Measurements from ENCODE around the gene MRPS10. TPM values are rescaled to one million over a fixed set of nuclear protein-coding genes. Genes with fewer than 3 reads are reported as not detected.

Gene MRPS10
- total RNA-seq, 1 donor from 2014 or later = 5.4 TPM

- H3K4me1 ChIP-seq = no peaks in the 10 kb centered on the region
- TF ChIP-seq CTCF (IDR thresholded peaks at IDR 0.05) = no peak
- H3K9me3 ChIP-seq = no peaks in the 10 kb centered on the region
- no peak overlapping the region for H3K4me3 ChIP-seq
- DNase-seq (ENCODE audit: low spot score in 2 of 2) = no peak
- peaks cover 0 to 10% of the 10 kb centered on the region in 2 donors for H3K36me3 ChIP-seq
- intact Hi-C loops (cut with DNase I) = no loop called here
- no peak overlapping the region for H3K27ac ChIP-seq
- no peaks in the 10 kb centered on the region for H3K27me3 ChIP-seq
Measured at GRCh38 chr6:42230345-42231321, 13.0 kb upstream of the MRPS10 start.

- intact Hi-C loops (cut with DNase I) = no loop called here
- Histone ChIP-seq H3K27me3 (no peaks in the 10 kb centered on the region), H3K27ac (no peak overlapping the region), H3K4me3 (no peak overlapping the region), H3K36me3 (peaks cover 0 to 8% of the 10 kb centered on the region in 2 donors), H3K9me3 (no peaks in the 10 kb centered on the region), H3K4me1 (no peaks in the 10 kb centered on the region)
- no peak for DNase-seq (ENCODE audit: low spot score in 2 of 2)
- no peak for TF ChIP-seq CTCF (IDR thresholded peaks at IDR 0.05)
Measured at GRCh38 chr6:42229506-42230119, 12.0 kb upstream of the MRPS10 start.

- Histone ChIP-seq H3K9me3 (no peaks in the 10 kb centered on the region), H3K4me1 (no peaks in the 10 kb centered on the region), H3K36me3 (peaks cover 0 to 8% of the 10 kb centered on the region in 2 donors), H3K27me3 (no peaks in the 10 kb centered on the region), H3K27ac (no peak overlapping the region), H3K4me3 (no peak overlapping the region)
- no peak for TF ChIP-seq CTCF (IDR thresholded peaks at IDR 0.05)
- DNase-seq (ENCODE audit: low spot score in 2 of 2) = no peak
- intact Hi-C loops (cut with DNase I) = no loop called here
Measured at GRCh38 chr6:42228305-42228704, 10.6 kb upstream of the MRPS10 start.

GRCh38 chr6:42227173-42227850, 9.7 kb upstream of the MRPS10 start:
- DNase-seq (ENCODE audit: low spot score in 2 of 2) = no peak
- Histone ChIP-seq H3K9me3 (no peaks in the 10 kb centered on the region), H3K4me1 (no peaks in the 10 kb centered on the region), H3K27me3 (no peaks in the 10 kb centered on the region), H3K27ac (no peak overlapping the region), H3K36me3 (peaks cover 0 to 8% of the 10 kb centered on the region in 2 donors), H3K4me3 (no peak overlapping the region)
- TF ChIP-seq CTCF (IDR thresholded peaks at IDR 0.05) = no peak
- intact Hi-C loops (cut with DNase I) = no loop called here

GRCh38 chr6:42226645-42227143, 9.0 kb upstream of the MRPS10 start:
- intact Hi-C loops (cut with DNase I) = no loop called here
- Histone ChIP-seq H3K4me3 (no peak overlapping the region), H3K36me3 (peaks cover 0 to 8% of the 10 kb centered on the region in 2 donors), H3K27ac (no peak overlapping the region), H3K9me3 (no peaks in the 10 kb centered on the region), H3K27me3 (no peaks in the 10 kb centered on the region), H3K4me1 (no peaks in the 10 kb centered on the region)
- no peak for DNase-seq (ENCODE audit: low spot score in 2 of 2)
- TF ChIP-seq CTCF (IDR thresholded peaks at IDR 0.05) = no peak
